ENCODE data around the gene NHSL1.

Gene NHSL1

DNA sequence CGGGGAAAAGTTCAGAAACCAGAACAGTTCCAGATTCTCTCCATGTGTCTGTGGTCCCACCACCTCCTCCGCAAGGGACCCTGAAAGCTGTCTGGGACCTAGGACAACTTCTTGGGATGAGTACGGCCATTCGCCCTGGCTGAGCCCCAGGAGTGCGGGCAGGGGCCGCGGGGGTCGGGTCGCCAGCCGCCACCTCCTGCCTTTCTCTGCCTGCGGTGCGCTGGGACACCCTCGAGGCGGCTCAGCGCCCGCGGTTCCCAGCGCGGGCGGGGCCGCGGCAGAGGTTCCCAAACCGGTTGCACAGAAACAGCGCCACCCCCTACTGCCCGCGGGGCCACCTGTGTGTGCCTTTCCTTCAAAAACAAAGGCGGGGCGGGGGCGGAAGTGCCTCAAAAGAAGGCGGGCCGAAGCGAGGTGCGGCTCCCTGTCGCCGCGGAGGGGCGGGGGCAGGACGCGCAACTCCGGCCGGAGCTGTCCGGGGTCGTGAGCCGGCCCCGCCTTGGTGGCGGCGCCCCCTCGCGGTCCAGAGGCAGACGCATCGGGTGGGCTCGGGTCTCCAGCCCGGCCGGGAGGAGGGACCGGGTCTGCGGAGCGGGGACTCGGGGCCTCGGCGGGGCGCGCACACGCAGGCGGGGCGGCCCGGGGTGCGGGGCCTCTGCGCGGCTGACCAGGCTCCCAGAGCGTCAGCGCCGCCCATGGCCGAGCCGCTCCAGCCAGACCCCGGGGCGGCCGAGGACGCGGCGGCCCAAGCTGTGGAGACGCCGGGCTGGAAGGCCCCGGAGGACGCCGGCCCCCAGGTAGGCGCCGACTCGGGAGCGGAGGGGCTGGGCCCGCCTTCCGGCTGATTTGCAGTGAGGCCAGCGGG lies 95.3 kb downstream of the NHSL1 start, which contains the start of gene HEBP2:
HEBP2 (plus strand) TSS at position 423 of the 865 bp plus-strand sequence; CDS start at position 696, 273 bp downstream.
- DNase-seq (ENCODE audit: extremely low read depth, insufficient read length) = peak; percentile 91
- TF ChIP-seq, protein P1, sequence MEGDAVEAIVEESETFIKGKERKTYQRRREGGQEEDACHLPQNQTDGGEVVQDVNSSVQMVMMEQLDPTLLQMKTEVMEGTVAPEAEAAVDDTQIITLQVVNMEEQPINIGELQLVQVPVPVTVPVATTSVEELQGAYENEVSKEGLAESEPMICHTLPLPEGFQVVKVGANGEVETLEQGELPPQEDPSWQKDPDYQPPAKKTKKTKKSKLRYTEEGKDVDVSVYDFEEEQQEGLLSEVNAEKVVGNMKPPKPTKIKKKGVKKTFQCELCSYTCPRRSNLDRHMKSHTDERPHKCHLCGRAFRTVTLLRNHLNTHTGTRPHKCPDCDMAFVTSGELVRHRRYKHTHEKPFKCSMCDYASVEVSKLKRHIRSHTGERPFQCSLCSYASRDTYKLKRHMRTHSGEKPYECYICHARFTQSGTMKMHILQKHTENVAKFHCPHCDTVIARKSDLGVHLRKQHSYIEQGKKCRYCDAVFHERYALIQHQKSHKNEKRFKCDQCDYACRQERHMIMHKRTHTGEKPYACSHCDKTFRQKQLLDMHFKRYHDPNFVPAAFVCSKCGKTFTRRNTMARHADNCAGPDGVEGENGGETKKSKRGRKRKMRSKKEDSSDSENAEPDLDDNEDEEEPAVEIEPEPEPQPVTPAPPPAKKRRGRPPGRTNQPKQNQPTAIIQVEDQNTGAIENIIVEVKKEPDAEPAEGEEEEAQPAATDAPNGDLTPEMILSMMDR (IDR thresholded peaks at IDR 0.05; ENCODE audit: insufficient read depth, low read length, poor library complexity, severe bottlenecking) = peak; percentile 52
- Histone ChIP-seq H3K4me3 (replicated peaks; ENCODE audit: low read depth, low read length) (peak within 1 kb of the TSS; percentile 82), H3K27me3 (replicated peaks; ENCODE audit: control insufficient read depth, insufficient read depth, low read length) (no peaks in the 10 kb centered on the region), H3K36me3 (ENCODE audit: control insufficient read depth, insufficient read depth, low read length) (peaks cover 8% of the 10 kb centered on the region)

DNA sequence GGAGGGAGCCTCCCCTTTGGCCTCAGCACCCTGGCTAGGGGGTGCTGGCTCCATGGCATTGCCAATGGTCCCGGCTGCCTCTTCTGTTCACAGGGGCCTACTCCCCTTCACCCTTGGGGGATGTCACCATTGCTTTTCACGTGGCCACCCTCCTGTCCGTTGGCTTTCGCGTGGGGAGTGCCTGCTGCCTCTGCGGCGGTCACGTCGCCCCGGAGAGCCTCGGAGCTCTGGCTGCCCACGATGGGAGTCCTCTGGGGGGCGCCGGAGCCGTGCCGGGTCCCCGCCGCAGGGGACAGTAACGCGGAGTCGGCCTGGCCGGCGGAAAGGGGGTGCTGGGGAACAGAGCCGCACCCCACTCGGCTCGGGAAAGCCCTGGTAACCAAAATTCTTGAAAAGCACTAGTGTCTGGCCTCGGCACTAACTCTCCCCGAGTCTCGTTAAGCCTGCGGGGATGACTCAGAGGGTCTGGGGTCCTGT lies 95.9 kb downstream of the NHSL1 start:
- peak; percentile 51 for DNase-seq (ENCODE audit: extremely low read depth, insufficient read length)
- peak overlapping the region; percentile 82 for H3K4me3 ChIP-seq (replicated peaks; ENCODE audit: low read depth, low read length)
- TF ChIP-seq, protein P1 (IDR thresholded peaks at IDR 0.05; ENCODE audit: insufficient read depth, low read length, poor library complexity, severe bottlenecking) = peak; percentile 49
- H3K27me3 ChIP-seq (replicated peaks; ENCODE audit: control insufficient read depth, insufficient read depth, low read length) = no peaks in the 10 kb centered on the region
- H3K36me3 ChIP-seq (ENCODE audit: control insufficient read depth, insufficient read depth, low read length) = peaks cover 6% of the 10 kb centered on the region

DNA sequence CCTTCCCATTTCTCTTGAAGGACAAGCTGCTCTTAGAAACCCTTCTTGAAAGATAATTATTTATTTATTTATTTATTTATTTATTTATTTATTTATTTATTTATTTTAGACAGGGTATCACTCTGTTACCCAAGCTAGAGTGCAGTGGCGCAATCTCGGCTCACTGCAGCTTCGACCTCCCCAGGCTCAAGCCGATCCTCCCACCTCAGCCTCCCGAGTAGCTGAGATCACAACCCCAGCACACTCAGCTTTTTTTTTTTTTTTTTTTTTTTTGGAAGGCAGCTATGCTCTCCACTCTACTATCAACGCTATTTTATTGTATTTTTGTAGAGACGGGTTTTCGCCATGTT lies 96.5 kb downstream of the NHSL1 start:
- TF ChIP-seq, protein P1 (IDR thresholded peaks at IDR 0.05; ENCODE audit: insufficient read depth, low read length, poor library complexity, severe bottlenecking) = no peak
- H3K4me3 ChIP-seq (replicated peaks; ENCODE audit: low read depth, low read length) = no peak overlapping the region
- no peak for DNase-seq (ENCODE audit: extremely low read depth, insufficient read length)
- H3K27me3 ChIP-seq (replicated peaks; ENCODE audit: control insufficient read depth, insufficient read depth, low read length) = no peaks in the 10 kb centered on the region
- H3K36me3 ChIP-seq (ENCODE audit: control insufficient read depth, insufficient read depth, low read length) = peaks cover 5% of the 10 kb centered on the region

DNA sequence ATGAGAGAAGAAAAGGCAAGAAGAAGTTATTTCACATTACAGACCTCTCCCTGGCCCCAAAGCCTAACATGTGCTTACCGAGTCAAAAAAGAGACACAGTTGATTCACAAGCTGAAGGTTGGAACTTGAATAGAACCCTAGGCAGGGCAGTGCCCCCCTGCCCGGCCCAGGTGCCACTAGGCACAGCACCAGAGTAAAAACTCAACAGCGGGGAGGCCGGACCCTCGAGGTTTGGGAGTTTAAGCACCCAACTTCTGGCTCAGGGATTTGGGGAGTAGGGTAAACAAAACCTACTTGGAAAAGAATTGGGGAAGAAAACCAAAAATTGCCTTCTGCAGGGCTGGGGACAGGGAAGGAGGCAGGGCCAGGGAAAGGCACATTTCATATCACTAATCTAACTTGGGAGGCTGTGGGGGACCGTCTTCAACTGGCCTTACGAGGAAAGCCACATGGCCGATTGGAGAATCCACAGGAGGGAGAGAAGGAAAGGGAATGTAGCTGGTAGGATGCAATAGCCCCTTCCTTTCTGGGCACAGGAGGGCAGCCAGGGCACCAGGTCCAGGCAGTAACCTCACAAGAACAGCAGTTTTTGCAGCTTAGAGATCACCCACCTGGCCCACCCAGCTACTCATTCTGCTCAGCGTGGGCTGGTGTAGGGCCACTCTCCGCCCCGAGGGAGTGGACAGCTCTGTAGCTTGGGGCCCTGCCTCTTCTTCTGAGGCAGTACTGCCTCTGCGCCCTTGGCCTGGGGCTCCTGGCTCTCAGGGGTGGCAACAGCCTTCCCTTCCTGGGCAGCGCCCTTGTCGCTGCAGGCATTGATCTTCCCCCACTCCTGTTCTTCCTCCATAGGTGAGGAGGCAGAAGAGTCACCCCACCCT lies 97.1 kb downstream of the NHSL1 start:
- Histone ChIP-seq H3K4me3 (replicated peaks; ENCODE audit: low read depth, low read length) (no peak overlapping the region), H3K27me3 (replicated peaks; ENCODE audit: control insufficient read depth, insufficient read depth, low read length) (no peaks in the 10 kb centered on the region), H3K36me3 (ENCODE audit: control insufficient read depth, insufficient read depth, low read length) (no peaks in the 10 kb centered on the region)
- DNase-seq (ENCODE audit: extremely low read depth, insufficient read length) = no peak
- TF ChIP-seq, protein P1 (IDR thresholded peaks at IDR 0.05; ENCODE audit: insufficient read depth, low read length, poor library complexity, severe bottlenecking) = no peak

DNA sequence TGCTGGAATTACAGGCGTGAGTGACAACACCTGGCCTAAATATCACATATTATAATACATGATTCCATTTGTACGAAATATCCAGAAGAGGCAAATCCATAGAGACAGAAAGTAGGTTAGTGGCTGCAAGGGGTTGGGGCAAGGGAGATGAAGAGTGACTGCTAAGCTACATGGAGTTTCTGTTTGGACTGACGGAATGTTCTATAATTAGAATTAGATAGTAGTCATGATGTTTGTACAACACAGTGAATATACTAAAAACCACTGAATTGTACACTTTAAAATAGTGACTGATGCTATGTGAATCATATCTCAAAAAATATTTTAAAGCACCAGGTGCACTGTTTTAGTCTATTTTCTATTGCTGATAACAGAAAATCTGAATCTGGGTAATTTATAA lies 99.0 kb downstream of the NHSL1 start:
- DNase-seq (ENCODE audit: extremely low read depth, insufficient read length) = no peak
- Histone ChIP-seq H3K27me3 (replicated peaks; ENCODE audit: control insufficient read depth, insufficient read depth, low read length) (no peaks in the 10 kb centered on the region), H3K36me3 (ENCODE audit: control insufficient read depth, insufficient read depth, low read length) (no peaks in the 10 kb centered on the region), H3K4me3 (replicated peaks; ENCODE audit: low read depth, low read length) (no peak overlapping the region)
- TF ChIP-seq, protein P1 (IDR thresholded peaks at IDR 0.05; ENCODE audit: insufficient read depth, low read length, poor library complexity, severe bottlenecking) = no peak
